ENCODE results near the gene RCOR2.

DNA sequence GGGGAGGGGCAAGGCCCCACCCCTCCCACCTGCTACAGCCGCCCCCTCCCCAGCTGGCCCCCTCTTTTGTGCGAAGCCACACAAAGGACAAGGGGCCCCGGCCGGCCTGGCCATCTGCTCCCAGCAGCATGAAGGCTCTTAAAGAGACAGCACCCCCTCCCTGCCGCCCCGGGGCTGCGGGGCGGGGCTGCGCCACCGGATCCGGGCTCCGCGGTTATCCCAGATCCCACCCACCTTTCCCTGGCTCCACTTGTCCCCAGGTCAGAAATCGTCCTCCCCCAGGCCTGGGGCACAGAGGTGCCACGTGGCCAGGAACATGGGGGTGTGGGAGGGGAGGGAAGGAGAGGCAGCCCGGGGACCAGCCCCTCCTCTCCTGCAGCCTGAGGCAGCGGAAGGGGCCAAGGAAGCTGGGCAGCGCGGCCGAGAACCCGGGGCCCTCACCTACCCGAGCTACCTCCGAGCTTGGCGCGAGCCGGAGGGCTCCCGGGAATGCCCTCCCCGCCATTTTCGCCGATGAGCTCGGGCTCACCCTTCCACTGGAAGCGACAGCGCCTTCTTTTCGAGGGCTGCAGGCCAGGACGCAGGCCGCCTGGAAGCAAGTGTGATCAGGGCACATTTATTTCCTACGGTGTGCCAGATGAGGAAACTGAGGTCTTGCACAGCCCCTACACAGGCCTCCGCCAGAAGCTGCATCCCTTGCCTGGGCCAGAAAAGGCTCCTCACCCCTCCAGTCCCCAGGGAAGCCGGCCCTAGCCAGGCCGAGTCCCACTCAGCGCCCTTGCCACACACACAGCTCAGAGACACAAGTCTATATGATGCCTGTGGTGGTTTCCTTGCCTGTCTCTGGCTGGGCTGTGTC lies 2.5 kb upstream of the RCOR2 start:
- no peak for TF ChIP-seq TAF1 (IDR thresholded peaks at IDR 0.05; ENCODE audit: low read depth)
- TF ChIP-seq, protein P1, sequence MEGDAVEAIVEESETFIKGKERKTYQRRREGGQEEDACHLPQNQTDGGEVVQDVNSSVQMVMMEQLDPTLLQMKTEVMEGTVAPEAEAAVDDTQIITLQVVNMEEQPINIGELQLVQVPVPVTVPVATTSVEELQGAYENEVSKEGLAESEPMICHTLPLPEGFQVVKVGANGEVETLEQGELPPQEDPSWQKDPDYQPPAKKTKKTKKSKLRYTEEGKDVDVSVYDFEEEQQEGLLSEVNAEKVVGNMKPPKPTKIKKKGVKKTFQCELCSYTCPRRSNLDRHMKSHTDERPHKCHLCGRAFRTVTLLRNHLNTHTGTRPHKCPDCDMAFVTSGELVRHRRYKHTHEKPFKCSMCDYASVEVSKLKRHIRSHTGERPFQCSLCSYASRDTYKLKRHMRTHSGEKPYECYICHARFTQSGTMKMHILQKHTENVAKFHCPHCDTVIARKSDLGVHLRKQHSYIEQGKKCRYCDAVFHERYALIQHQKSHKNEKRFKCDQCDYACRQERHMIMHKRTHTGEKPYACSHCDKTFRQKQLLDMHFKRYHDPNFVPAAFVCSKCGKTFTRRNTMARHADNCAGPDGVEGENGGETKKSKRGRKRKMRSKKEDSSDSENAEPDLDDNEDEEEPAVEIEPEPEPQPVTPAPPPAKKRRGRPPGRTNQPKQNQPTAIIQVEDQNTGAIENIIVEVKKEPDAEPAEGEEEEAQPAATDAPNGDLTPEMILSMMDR (IDR thresholded peaks at IDR 0.05; ENCODE audit: poor library complexity, severe bottlenecking) = no peak
- TF ChIP-seq, protein P2, sequence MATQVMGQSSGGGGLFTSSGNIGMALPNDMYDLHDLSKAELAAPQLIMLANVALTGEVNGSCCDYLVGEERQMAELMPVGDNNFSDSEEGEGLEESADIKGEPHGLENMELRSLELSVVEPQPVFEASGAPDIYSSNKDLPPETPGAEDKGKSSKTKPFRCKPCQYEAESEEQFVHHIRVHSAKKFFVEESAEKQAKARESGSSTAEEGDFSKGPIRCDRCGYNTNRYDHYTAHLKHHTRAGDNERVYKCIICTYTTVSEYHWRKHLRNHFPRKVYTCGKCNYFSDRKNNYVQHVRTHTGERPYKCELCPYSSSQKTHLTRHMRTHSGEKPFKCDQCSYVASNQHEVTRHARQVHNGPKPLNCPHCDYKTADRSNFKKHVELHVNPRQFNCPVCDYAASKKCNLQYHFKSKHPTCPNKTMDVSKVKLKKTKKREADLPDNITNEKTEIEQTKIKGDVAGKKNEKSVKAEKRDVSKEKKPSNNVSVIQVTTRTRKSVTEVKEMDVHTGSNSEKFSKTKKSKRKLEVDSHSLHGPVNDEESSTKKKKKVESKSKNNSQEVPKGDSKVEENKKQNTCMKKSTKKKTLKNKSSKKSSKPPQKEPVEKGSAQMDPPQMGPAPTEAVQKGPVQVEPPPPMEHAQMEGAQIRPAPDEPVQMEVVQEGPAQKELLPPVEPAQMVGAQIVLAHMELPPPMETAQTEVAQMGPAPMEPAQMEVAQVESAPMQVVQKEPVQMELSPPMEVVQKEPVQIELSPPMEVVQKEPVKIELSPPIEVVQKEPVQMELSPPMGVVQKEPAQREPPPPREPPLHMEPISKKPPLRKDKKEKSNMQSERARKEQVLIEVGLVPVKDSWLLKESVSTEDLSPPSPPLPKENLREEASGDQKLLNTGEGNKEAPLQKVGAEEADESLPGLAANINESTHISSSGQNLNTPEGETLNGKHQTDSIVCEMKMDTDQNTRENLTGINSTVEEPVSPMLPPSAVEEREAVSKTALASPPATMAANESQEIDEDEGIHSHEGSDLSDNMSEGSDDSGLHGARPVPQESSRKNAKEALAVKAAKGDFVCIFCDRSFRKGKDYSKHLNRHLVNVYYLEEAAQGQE (IDR thresholded peaks at IDR 0.05; ENCODE audit: borderline replicate concordance) = no peak
- no peak for TF ChIP-seq EP300 (conservative IDR thresholded peaks at IDR 0.05; ENCODE audit: poor library complexity, severe bottlenecking)
- no peak for TF ChIP-seq POLR2AphosphoS5 (IDR thresholded peaks at IDR 0.05)
- TF ChIP-seq EZH2 (IDR thresholded peaks at IDR 0.05; ENCODE audit: borderline replicate concordance, insufficient read depth, low read length, poor library complexity, severe bottlenecking) = no peak
- TF ChIP-seq RAD21 (conservative IDR thresholded peaks at IDR 0.05) = no peak
- no peak for TF ChIP-seq MXI1 (conservative IDR thresholded peaks at IDR 0.05; ENCODE audit: poor library complexity, severe bottlenecking)
- no peak for TF ChIP-seq SMC3 (conservative IDR thresholded peaks at IDR 0.05; ENCODE audit: poor library complexity)

Data from neural cell (in vitro differentiated cells).